H1 (cell line): ENCODE results near the gene RPS15. TPM values are rescaled to one million over a fixed set of nuclear protein-coding genes. Genes with fewer than 3 reads are reported as not detected.
A peak's percentile ranks its signal among the peaks of the same experiment; 100 is the strongest.

Experiments used
- BACH1 ChIP-seq: IDR thresholded peaks from 2 replicates; pipeline ENCODE4 v1.6.1; 2012; ENCODE audit warnings: low read length, improper control_type of control experiment
- BCL11A ChIP-seq, 2 experiments: IDR thresholded peaks; one replicate each; pipeline ENCODE4 v1.6.1; 2011; ENCODE audit warnings: low read depth in 2 of 2, low read length in 2 of 2, mild to moderate bottlenecking in 2 of 2
- CREB1 ChIP-seq: IDR thresholded peaks from 2 replicates; pipeline ENCODE4 v1.6.1; 2012; ENCODE audit warnings: inconsistent platforms
- CTBP2 ChIP-seq: IDR thresholded peaks from 2 replicates; pipeline ENCODE4 v1.7.0; 2011; ENCODE audit warnings: borderline replicate concordance, mild to moderate bottlenecking, moderate library complexity, mixed read lengths, low read length; ENCODE audit not compliant: insufficient read depth, insufficient read length
- EP300 ChIP-seq, 2 experiments: IDR thresholded peaks; 1 replicate in 1 of 2; 2 replicates in 1 of 2; pipeline ENCODE4 v1.6.1; 2011 to 2012; ENCODE audit warnings: low read depth in 2 of 2, low read length in 2 of 2, mild to moderate bottlenecking in 2 of 2, borderline replicate concordance in 1 of 2, inconsistent platforms in 1 of 2, moderate library complexity in 1 of 2
- KDM4A ChIP-seq: IDR thresholded peaks from one replicate; pipeline ENCODE4 v1.7.1; 2012; ENCODE audit warnings: low read depth, mild to moderate bottlenecking, moderate library complexity, low read length, inconsistent platforms; ENCODE audit not compliant: severe bottlenecking
- KDM5A ChIP-seq: fragments of 200-600 bp; IDR thresholded peaks from 2 replicates; pipeline ENCODE4 v1.7.1; 2012; ENCODE audit warnings: mild to moderate bottlenecking, low read length, inconsistent platforms, mixed read lengths
- MAFK ChIP-seq: IDR thresholded peaks from 2 replicates; pipeline ENCODE4 v1.6.1; 2012; ENCODE audit warnings: low read depth, mild to moderate bottlenecking, improper control_type of control experiment, low read length
- NANOG ChIP-seq: IDR thresholded peaks from 2 replicates; pipeline ENCODE4 v1.6.1; 2011; ENCODE audit warnings: low read length, low read depth, mild to moderate bottlenecking, inconsistent platforms; ENCODE audit not compliant: insufficient read depth, poor library complexity, severe bottlenecking
- POLR2AphosphoS5 ChIP-seq: IDR thresholded peaks from 2 replicates; pipeline ENCODE4 v1.6.1; 2011; ENCODE audit warnings: low read depth, low read length
- RBBP5 ChIP-seq: IDR thresholded peaks from 2 replicates; pipeline ENCODE4 v1.7.1; 2012; ENCODE audit warnings: low read depth, mild to moderate bottlenecking, inconsistent platforms, low read length, moderate library complexity, borderline replicate concordance
- SAP30 ChIP-seq: fragments of 300-600 bp; sonication (generic); IDR thresholded peaks from 2 replicates; pipeline ENCODE4 v1.7.1; 2012; ENCODE audit warnings: low read length, moderate library complexity, mild to moderate bottlenecking, inconsistent platforms; ENCODE audit not compliant: insufficient read depth, insufficient replicate concordance
- SP2 ChIP-seq: IDR thresholded peaks from 2 replicates; pipeline ENCODE4 v1.6.1; 2012; ENCODE audit warnings: mild to moderate bottlenecking, low read length, inconsistent platforms
- TAF1 ChIP-seq: IDR thresholded peaks from 2 replicates; pipeline ENCODE4 v1.6.1; 2011; ENCODE audit warnings: mild to moderate bottlenecking, low read depth, low read length
- TBP ChIP-seq: IDR thresholded peaks from 2 replicates; pipeline ENCODE4 v1.6.1; 2011; ENCODE audit warnings: low read depth, low read length, improper control_type of control experiment
- TCF12 ChIP-seq: IDR thresholded peaks from 2 replicates; pipeline ENCODE4 v1.6.1; 2011; ENCODE audit warnings: low read depth, mild to moderate bottlenecking, low read length
- TEAD4 ChIP-seq: IDR thresholded peaks from 2 replicates; pipeline ENCODE4 v1.6.1; 2012; ENCODE audit warnings: low read depth, low read length, inconsistent platforms, mixed read lengths
- YY1 ChIP-seq: IDR thresholded peaks from 2 replicates; pipeline ENCODE4 v1.6.1; 2011; ENCODE audit warnings: low read depth, mild to moderate bottlenecking, low read length
- polyA plus RNA-seq, 7 experiments: library from polyadenylated mRNA; depleted of rRNA in 3 of 7; stranded (reverse) in 5 of 7; unstranded in 2 of 7; fragments of >200 nt in 5 of 7; fragments of 200-250 nt in 2 of 7; gene quantifications; 1 replicate in 5 of 7; 2 replicates in 1 of 7; 4 replicates in 1 of 7; pipeline versions ENCODE4 v1.2.1 to v1.2.3, GENCODE V29; 2011 to 2013; ENCODE audit warnings: missing spikeins in 2 of 7, mixed read lengths in 2 of 7
- total RNA-seq: library from RNA; stranded (reverse); fragmentation: NEBNext Ultra II Directional; extraction: Animal tissue kit (Norgen Biotek cat#: 25700); gene quantifications from 2 replicates; pipeline ENCODE4 v1.2.1, GENCODE V29; 2021
- TF ChIP-seq, protein P1 (sequence below): IDR thresholded peaks from 2 replicates; pipeline ENCODE4 v1.6.1; 2011; ENCODE audit warnings: low read length, improper control_type of control experiment
- TF ChIP-seq, protein P2 (sequence below): IDR thresholded peaks from 2 replicates; pipeline ENCODE4 v1.6.1; 2012; ENCODE audit warnings: inconsistent platforms

RPS15 gene
- total and polyA plus RNA-seq, 2 of the 8 experiments (the other 6 are each of a cell fraction or from before 2014, with no cell fraction given): 1,562 to 3,890 TPM

DNA sequence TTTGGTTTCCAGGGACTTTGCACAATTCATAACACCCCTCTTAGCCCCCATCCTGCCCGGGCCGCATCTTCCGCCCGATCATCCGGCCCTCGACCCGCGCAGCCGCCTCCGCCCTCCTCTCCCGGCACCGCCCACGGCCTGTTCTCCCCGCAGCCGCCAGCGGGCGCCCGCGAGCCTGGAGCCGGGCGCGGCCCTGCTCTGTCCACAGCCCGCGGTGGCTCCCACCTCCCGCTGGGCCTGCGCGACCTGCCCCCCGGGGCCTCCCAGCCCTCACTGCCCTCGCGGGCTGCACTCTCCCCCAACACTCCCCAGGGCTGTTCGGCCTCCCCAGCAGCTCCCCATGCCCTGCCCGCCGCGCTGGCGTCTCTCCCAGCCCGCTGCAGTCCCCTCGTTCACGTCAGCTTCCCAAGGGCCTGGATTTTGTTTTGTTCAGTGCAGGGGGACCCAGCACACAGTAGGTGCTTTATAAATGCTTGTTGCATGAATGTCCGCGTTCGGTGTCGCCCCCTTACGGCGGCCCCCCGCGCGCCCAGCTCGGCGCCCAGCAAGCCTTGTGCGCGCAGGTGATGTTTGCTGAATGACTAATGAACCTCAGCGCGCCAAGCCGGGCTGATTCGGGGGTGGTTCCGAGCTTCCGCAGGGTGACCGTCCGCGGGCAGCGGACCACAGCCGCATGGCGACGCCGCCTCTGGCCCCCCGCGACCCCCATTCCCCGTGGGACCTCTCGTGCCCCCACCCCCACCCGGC lies 7.2 kb downstream of the RPS15 start (continued):
- TF ChIP-seq TCF12 (no peak), RBBP5 (peak; percentile 68; the same call in 1 of the 2 replicates), TEAD4 (no peak), KDM4A (peak; percentile 64), BCL11A (IDR thresholded peaks at IDR 0.05; ENCODE audit: low read depth in 2 of 2, low read length in 2 of 2) (no peak), MAFK (no peak), TBP (no peak), KDM5A (no peak), NANOG (no peak), CTBP2 (no peak), POLR2AphosphoS5 (no peak), EP300 (IDR thresholded peaks at IDR 0.05; ENCODE audit: borderline replicate concordance in 1 of 2, low read depth in 2 of 2, low read length in 2 of 2) (no peak), CREB1 (no peak; the same call in 1 of the 2 replicates), TAF1 (no peak), BACH1 (peak; percentile 71; the same call in 1 of the 2 replicates), YY1 (peak; percentile 48; the same call in 1 of the 2 replicates), SP2 (no peak), SAP30 (no peak)
- TF ChIP-seq, protein P1, sequence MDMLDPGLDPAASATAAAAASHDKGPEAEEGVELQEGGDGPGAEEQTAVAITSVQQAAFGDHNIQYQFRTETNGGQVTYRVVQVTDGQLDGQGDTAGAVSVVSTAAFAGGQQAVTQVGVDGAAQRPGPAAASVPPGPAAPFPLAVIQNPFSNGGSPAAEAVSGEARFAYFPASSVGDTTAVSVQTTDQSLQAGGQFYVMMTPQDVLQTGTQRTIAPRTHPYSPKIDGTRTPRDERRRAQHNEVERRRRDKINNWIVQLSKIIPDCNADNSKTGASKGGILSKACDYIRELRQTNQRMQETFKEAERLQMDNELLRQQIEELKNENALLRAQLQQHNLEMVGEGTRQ: no peak
- TF ChIP-seq, protein P2, sequence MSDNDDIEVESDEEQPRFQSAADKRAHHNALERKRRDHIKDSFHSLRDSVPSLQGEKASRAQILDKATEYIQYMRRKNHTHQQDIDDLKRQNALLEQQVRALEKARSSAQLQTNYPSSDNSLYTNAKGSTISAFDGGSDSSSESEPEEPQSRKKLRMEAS: no peak
